CD8-positive, alpha-beta memory T cell (primary cell): ENCODE data around the gene PITPNC1. TPM values are rescaled to one million over a fixed set of nuclear protein-coding genes. Genes with fewer than 3 reads are reported as not detected.

ENCODE experiments used
- CTCF ChIA-PET: fragments of 350-600 bp; sonication (Branson Sonifier 250); formaldehyde crosslinking; loops from one replicate; lab custom pipeline; 2021; ENCODE audit warnings: antibody characterized with exemption; lab: Charles Lee
- POLR2A ChIA-PET: fragments of 350-600 bp; sonication (Branson Sonifier 250); formaldehyde crosslinking; loops from one replicate; lab custom pipeline; 2021; ENCODE audit warnings: antibody characterized with exemption; lab: Charles Lee
- DNase-seq, 5 donors: peaks; one replicate each; pipeline versions ENCODE4 v3.0.0 to v3.0.0-alpha.2; 2020 to 2022; ENCODE audit warnings: mixed read lengths in 1 of 5
- H3K27ac ChIP-seq: one replicate; pipeline ENCODE4 v1.7.0; 2013; ENCODE audit warnings: low read depth, mild to moderate bottlenecking, low read length, moderate library complexity
- H3K27me3 ChIP-seq: 2 replicates; pipeline ENCODE4 v1.7.0; 2013; ENCODE audit warnings: low read length, mild to moderate bottlenecking; ENCODE audit not compliant: insufficient read depth, poor library complexity, severe bottlenecking
- H3K36me3 ChIP-seq: 2 replicates; pipeline ENCODE4 v1.7.0; 2013; ENCODE audit warnings: mild to moderate bottlenecking, low read length, moderate library complexity; ENCODE audit not compliant: insufficient read depth
- H3K4me1 ChIP-seq: 2 replicates; pipeline ENCODE4 v1.7.0; 2013; ENCODE audit warnings: mild to moderate bottlenecking, low read length, moderate library complexity; ENCODE audit not compliant: insufficient read depth
- H3K4me3 ChIP-seq: 2 replicates; pipeline ENCODE4 v1.7.0; 2013; ENCODE audit warnings: mild to moderate bottlenecking, low read length
- H3K9me3 ChIP-seq: 2 replicates; pipeline ENCODE4 v1.7.0; 2013; ENCODE audit warnings: mild to moderate bottlenecking, low read length
- H3K27ac Mint-ChIP-seq, 8 donors: one replicate each; pipeline ENCODE4 v1.8.0; 2020 to 2021; ENCODE audit warnings: mixed read lengths in 8 of 8, mild to moderate bottlenecking in 6 of 8, inconsistent platforms in 3 of 8, moderate library complexity in 3 of 8
- H3K27me3 Mint-ChIP-seq, 2 donors: one replicate each; pipeline ENCODE4 v1.8.0; 2020 to 2021; ENCODE audit warnings: mixed read lengths in 2 of 2, mild to moderate bottlenecking in 1 of 2, moderate library complexity in 1 of 2
- H3K36me3 Mint-ChIP-seq, 3 donors: one replicate each; pipeline ENCODE4 v1.8.0; 2020 to 2021; ENCODE audit warnings: mixed read lengths in 3 of 3, inconsistent platforms in 1 of 3, mild to moderate bottlenecking in 1 of 3
- H3K4me1 Mint-ChIP-seq, 3 donors: one replicate each; pipeline ENCODE4 v1.8.0; 2020 to 2021; ENCODE audit warnings: mixed read lengths in 3 of 3, inconsistent platforms in 1 of 3, mild to moderate bottlenecking in 1 of 3
- H3K4me3 Mint-ChIP-seq, 7 donors: one replicate each; pipeline ENCODE4 v1.8.0; 2020 to 2021; ENCODE audit warnings: mixed read lengths in 7 of 7, mild to moderate bottlenecking in 6 of 7, moderate library complexity in 4 of 7, inconsistent platforms in 2 of 7
- H3K9me3 Mint-ChIP-seq, 5 donors: one replicate each; pipeline ENCODE4 v1.8.0; 2020 to 2022; ENCODE audit warnings: mixed read lengths in 5 of 5, mild to moderate bottlenecking in 3 of 5, moderate library complexity in 2 of 5, inconsistent platforms in 1 of 5
- polyA plus RNA-seq: library from polyadenylated mRNA; unstranded; fragments of 300-500 nt; fragmentation: Illumina TruSeq; gene quantifications from one replicate; pipeline ENCODE4 v1.2.3, GENCODE V29; 2021
- total RNA-seq, 2 experiments: library from RNA; stranded (reverse); gene quantifications; one replicate each; pipeline ENCODE4 v1.2.3, GENCODE V29; 2021

PITPNC1 gene
- total and polyA plus RNA-seq, 3 experiments from 2014 or later = 43.1 to 163 (median 45.1) TPM

DNA sequence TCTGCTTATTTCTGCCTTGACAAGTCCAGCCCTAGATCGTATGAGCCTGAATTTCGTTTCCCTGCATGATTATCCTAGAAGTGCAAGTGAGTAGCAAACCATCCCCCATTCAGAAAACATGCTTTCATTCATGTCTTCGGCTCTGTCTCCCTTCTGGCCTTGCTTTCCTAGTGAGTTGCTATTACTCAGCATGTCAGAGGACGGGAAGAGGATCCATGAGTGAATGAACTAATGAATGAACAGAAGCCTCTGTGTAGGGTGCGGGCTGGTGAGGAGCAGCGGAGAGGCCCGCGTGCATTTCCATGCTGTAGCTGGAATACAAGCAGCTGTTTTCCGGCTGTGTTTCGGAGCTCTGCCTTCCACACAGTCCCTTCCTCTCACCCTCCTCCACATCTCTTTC is 184.9 kb downstream of the PITPNC1 start:
- H3K27me3 ChIP-seq = no peaks in the 10 kb centered on the region
- Mint-ChIP-seq H3K4me3 (no peak overlapping the region), H3K9me3 (no peaks in the 10 kb centered on the region), H3K36me3 (peaks cover 6 to 51% (median 24%) of the 10 kb centered on the region in 3 donors), H3K27ac (peak overlapping the region in 4 of 8 donors; percentile 4 to 79 (median 55)), H3K4me1 (peaks cover 19 to 41% (median 34%) of the 10 kb centered on the region in 3 donors), H3K27me3 (no peaks in the 10 kb centered on the region)
- no peak overlapping the region for H3K27ac ChIP-seq
- no peaks in the 10 kb centered on the region for H3K9me3 ChIP-seq
- ChIA-PET POLR2A (no interaction called here), CTCF (no interaction called here)
- no peaks in the 10 kb centered on the region for H3K4me1 ChIP-seq
- no peak overlapping the region for H3K4me3 ChIP-seq
- no peak for DNase-seq
- peaks cover 7% of the 10 kb centered on the region for H3K36me3 ChIP-seq

DNA sequence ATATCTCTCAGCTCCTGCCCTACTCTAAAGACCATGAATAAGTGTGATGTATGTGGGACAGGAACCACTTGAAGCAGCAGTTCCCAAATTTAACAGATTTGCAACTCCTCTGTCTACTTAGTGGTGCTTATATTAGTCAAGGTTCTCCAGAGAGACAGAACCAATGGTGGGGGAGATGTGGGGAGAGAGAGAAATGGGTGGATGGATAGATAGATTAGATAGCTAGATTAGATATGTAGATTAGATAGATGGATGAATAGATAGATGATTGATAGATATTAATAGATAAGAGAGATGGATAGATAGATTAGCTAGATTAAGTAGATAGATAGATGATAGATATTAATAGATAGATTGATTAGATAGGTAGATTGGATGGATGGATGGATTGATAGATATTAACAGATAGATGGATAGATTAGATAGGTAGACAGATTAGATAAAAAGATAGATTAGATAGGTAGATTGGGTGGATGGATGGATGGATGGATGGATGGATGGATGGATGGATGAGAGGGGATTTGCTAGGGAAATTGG is 186.7 kb downstream of the PITPNC1 start:
- no peak overlapping the region for H3K4me3 ChIP-seq
- Mint-ChIP-seq H3K36me3 (peaks cover 0 to 49% (median 14%) of the 10 kb centered on the region in 3 donors), H3K27ac (peak overlapping the region in 5 of 8 donors; percentile 5 to 82 (median 43)), H3K9me3 (no peaks in the 10 kb centered on the region), H3K4me3 (no peak overlapping the region), H3K27me3 (no peaks in the 10 kb centered on the region), H3K4me1 (peaks cover 21 to 36% (median 27%) of the 10 kb centered on the region in 3 donors)
- no peak overlapping the region for H3K27ac ChIP-seq
- DNase-seq = no peak
- ChIA-PET CTCF (interaction anchor here (1.0 kb wide), 2 partner anchors 19 to 185 kb away, joined by 3 to 4 read pairs; no protein-coding TSS in a partner anchor), POLR2A (no interaction called here)
- no peaks in the 10 kb centered on the region for H3K4me1 ChIP-seq
- peaks cover 4% of the 10 kb centered on the region for H3K36me3 ChIP-seq
- H3K27me3 ChIP-seq = no peaks in the 10 kb centered on the region
- no peaks in the 10 kb centered on the region for H3K9me3 ChIP-seq

DNA sequence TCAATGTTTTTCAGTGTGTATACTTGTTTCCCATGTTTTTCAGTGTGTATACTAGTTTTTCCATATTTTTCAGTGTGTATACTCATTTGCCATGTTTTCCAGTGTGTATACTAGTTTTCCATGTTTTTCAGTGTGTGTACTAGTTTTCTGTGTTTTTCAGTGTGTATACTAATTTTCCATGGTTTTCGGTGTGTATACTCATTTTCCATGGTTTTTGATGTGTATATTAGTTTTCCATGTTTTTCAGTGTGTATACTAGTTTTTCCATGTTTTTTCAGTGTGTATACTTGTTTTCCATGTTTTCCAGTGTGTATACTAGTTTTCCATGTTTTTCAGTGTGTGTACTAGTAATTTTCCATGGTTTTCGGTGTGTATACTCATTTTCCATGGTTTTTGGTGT is 188.0 kb downstream of the PITPNC1 start:
- H3K9me3 ChIP-seq = no peaks in the 10 kb centered on the region
- Mint-ChIP-seq H3K27ac (no peak overlapping the region), H3K4me1 (peaks cover 20 to 44% (median 22%) of the 10 kb centered on the region in 3 donors), H3K27me3 (no peaks in the 10 kb centered on the region), H3K36me3 (peaks cover 0 to 54% (median 14%) of the 10 kb centered on the region in 3 donors), H3K4me3 (no peak overlapping the region), H3K9me3 (no peaks in the 10 kb centered on the region)
- peaks cover 4% of the 10 kb centered on the region for H3K36me3 ChIP-seq
- POLR2A ChIA-PET = no interaction called here
- CTCF ChIA-PET = no interaction called here
- DNase-seq = no peak
- no peak overlapping the region for H3K4me3 ChIP-seq
- no peaks in the 10 kb centered on the region for H3K27me3 ChIP-seq
- H3K27ac ChIP-seq = no peak overlapping the region
- H3K4me1 ChIP-seq = no peaks in the 10 kb centered on the region

DNA sequence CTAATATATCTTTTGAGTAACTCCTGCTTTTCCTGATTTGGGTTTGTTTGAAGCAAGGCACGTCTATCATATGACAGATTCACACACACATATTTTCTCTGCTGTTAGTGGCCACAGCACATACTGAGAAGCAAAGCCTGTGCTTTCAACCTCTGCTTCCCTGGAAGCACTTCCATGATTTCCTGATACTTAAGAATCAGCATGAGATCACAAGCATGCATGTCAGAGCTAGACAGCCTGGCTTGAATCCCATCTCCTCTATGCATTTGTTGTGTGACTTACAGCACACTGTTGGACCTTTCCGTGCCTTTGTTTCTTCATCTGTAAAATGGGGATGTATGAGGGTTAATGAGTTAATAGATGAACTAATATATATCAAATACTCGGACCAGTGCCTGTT is 189.6 kb downstream of the PITPNC1 start:
- Histone ChIP-seq H3K4me3 (no peak overlapping the region), H3K4me1 (no peaks in the 10 kb centered on the region), H3K27ac (no peak overlapping the region), H3K9me3 (no peaks in the 10 kb centered on the region), H3K27me3 (no peaks in the 10 kb centered on the region), H3K36me3 (peaks cover 4% of the 10 kb centered on the region)
- no peak for DNase-seq
- Mint-ChIP-seq H3K4me3 (no peak overlapping the region), H3K4me1 (peaks cover 19 to 51% (median 21%) of the 10 kb centered on the region in 3 donors), H3K9me3 (no peaks in the 10 kb centered on the region), H3K27me3 (no peaks in the 10 kb centered on the region), H3K36me3 (peaks cover 0 to 61% (median 13%) of the 10 kb centered on the region in 3 donors), H3K27ac (peak overlapping the region in 3 of 8 donors; percentile 23 to 38 (median 29))
- ChIA-PET CTCF (no interaction called here), POLR2A (no interaction called here)

DNA sequence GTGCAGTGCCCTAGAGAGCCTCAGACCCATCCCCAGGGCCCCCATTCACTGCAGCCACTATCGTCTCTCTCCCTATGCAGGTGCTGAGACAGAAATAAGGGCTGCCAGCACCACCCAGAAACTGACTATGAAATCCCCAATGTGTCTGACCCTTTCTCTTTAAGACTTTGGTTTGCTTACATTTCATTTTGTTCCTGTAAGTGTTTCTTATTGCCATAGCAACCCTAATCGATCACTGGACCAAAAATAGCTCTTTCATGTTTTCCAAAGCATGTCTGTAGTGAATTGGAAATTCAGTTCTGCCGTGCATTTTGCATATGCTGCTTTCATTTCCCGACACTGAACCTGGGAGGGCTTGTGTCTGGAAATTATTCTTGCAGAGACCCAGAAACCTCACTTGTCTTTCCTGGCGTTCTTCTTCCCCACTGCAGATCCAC is 192.0 kb downstream of the PITPNC1 start:
- Mint-ChIP-seq H3K4me3 (no peak overlapping the region), H3K27ac (peak overlapping the region in 4 of 8 donors; percentile 12 to 71 (median 32)), H3K4me1 (peaks cover 20 to 55% (median 22%) of the 10 kb centered on the region in 3 donors), H3K9me3 (no peaks in the 10 kb centered on the region), H3K36me3 (peaks cover 0 to 63% (median 6%) of the 10 kb centered on the region in 3 donors), H3K27me3 (peaks cover 0 to 1% of the 10 kb centered on the region in 2 donors)
- Histone ChIP-seq H3K4me1 (no peaks in the 10 kb centered on the region), H3K27me3 (no peaks in the 10 kb centered on the region), H3K36me3 (no peaks in the 10 kb centered on the region), H3K4me3 (no peak overlapping the region), H3K27ac (no peak overlapping the region), H3K9me3 (no peaks in the 10 kb centered on the region)
- ChIA-PET CTCF (no interaction called here), POLR2A (no interaction called here)
- no peak for DNase-seq

DNA sequence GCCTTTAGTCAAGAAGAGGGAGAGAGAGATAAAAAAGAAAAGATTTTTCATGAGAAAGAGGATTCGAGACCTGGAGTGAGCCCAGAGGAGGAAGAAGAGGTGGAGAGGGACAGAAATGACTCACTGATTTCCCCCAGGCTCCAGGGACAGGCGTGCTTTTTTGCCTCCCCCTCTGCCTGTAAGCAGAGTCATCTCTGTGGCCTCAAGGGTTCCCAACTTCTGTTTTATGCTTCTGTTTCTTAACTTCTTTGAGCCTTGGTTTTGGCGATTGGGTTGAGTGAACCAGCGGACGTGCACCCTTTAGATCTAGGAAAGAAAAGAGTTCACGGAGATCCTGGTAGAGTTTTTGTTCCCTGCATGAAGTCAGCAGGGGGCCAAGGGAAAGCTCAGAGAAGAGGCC is 192.8 kb downstream of the PITPNC1 start:
- Histone ChIP-seq H3K36me3 (no peaks in the 10 kb centered on the region), H3K27ac (no peak overlapping the region), H3K4me3 (no peak overlapping the region), H3K4me1 (no peaks in the 10 kb centered on the region), H3K9me3 (no peaks in the 10 kb centered on the region), H3K27me3 (no peaks in the 10 kb centered on the region)
- DNase-seq = no peak
- Mint-ChIP-seq H3K27me3 (peaks cover 0 to 1% of the 10 kb centered on the region in 2 donors), H3K27ac (peak overlapping the region in 6 of 8 donors; percentile 24 to 93 (median 34)), H3K9me3 (no peaks in the 10 kb centered on the region), H3K4me1 (peaks cover 25 to 59% (median 25%) of the 10 kb centered on the region in 3 donors), H3K4me3 (no peak overlapping the region), H3K36me3 (peaks cover 0 to 70% (median 6%) of the 10 kb centered on the region in 3 donors)
- ChIA-PET POLR2A (no interaction called here), CTCF (no interaction called here)

DNA sequence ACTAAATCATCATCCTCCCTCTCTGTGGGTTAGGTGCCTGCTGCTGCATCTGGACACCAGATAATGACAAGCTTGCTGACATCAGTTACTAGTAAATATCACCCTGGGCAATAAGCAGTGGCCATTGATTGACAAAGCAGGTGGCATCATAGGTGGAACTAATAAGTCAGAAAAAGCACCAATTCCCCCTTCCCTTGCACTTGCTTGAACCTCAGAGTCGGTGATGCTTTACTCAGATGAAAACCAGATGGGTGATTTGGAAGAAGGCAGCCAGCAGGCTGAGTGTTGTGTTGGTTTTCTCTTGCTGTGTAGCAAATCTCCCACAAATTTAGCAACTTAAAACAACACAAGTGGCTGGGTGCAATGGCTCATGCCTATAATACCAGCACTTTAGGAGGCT is 193.7 kb downstream of the PITPNC1 start:
- H3K4me3 ChIP-seq = no peak overlapping the region
- H3K27ac Mint-ChIP-seq = peak overlapping the region in 4 of 8 donors; percentile 29 to 70 (median 50)
- H3K4me1 Mint-ChIP-seq = peaks cover 25 to 64% (median 28%) of the 10 kb centered on the region in 3 donors

DNA sequence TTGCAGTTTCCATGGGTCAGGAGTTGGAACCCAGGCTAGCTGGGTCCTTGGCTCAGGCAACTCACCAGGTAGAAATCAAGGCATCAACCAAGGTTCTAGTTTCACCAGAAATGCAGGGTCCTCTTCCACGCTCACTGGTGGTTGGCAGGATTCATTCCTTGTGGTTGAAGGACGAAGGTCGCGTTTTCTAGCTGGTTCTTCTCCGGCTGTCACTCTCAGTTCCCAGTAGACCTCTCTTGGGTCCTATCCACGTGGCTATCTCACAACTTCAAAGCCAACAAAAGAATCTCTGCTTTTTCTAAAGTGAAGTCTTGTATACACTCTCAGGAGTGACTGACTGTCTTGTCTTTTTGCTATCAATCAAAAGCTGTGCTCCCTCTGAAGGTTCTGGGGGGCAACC is 194.4 kb downstream of the PITPNC1 start:
- Histone ChIP-seq H3K36me3 (no peaks in the 10 kb centered on the region), H3K27me3 (no peaks in the 10 kb centered on the region), H3K27ac (no peak overlapping the region), H3K4me1 (no peaks in the 10 kb centered on the region), H3K4me3 (no peak overlapping the region), H3K9me3 (no peaks in the 10 kb centered on the region)
- ChIA-PET CTCF (no interaction called here), POLR2A (no interaction called here)
- Mint-ChIP-seq H3K4me3 (no peak overlapping the region), H3K9me3 (no peaks in the 10 kb centered on the region), H3K36me3 (peaks cover 0 to 79% (median 6%) of the 10 kb centered on the region in 3 donors), H3K27me3 (peaks cover 0 to 1% of the 10 kb centered on the region in 2 donors), H3K27ac (peak overlapping the region in 6 of 8 donors; percentile 9 to 63 (median 42)), H3K4me1 (peaks cover 25 to 70% (median 27%) of the 10 kb centered on the region in 3 donors)
- DNase-seq = no peak

More for the DNA sequence above, 193.7 kb downstream of the PITPNC1 start:
- CTCF ChIA-PET = no interaction called here
- no peaks in the 10 kb centered on the region for H3K9me3 Mint-ChIP-seq
- H3K36me3 Mint-ChIP-seq = peaks cover 0 to 75% (median 6%) of the 10 kb centered on the region in 3 donors
- POLR2A ChIA-PET = no interaction called here
- H3K27me3 ChIP-seq = no peaks in the 10 kb centered on the region
- H3K9me3 ChIP-seq = no peaks in the 10 kb centered on the region
- no peak for DNase-seq
- H3K27ac ChIP-seq = no peak overlapping the region
- H3K4me1 ChIP-seq = no peaks in the 10 kb centered on the region
- H3K4me3 Mint-ChIP-seq = peak overlapping the region in 1 of 7 donors; percentile 36
- H3K36me3 ChIP-seq = no peaks in the 10 kb centered on the region
- peaks cover 0 to 1% of the 10 kb centered on the region in 2 donors for H3K27me3 Mint-ChIP-seq
